HUDEP-2 (cell line): ENCODE data around the gene FMN2.

Experiments
- DNase-seq, 76 experiments: peaks; one replicate each; lab custom pipeline; 2025; ENCODE audit not compliant: unreplicated experiment in 76 of 76; lab: John Stamatoyannopoulos, UW

Gene FMN2

GRCh38 chr1:240096974-240097373 is 5.3 kb downstream of the FMN2 start:
- no peak for DNase-seq

DNA sequence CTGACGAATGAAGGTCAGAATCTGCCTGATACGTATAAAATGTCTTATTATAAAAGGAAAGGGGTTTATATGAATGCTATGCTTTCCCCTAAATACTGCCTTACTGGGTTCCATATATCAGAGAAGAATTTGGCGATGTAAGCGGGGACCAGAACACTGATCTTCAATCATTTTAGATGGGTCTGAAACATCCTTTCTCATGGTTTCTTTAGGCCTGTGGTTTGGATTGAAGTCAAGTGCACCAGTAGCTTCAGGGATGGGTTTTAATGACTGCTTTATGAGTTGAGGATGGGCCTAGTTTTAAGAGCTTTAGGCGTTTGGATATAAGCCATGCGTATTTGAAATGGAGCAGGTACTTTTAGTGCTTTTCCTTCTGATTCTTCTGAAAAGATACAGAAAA is 6.9 kb downstream of the FMN2 start:
- no peak for DNase-seq

DNA sequence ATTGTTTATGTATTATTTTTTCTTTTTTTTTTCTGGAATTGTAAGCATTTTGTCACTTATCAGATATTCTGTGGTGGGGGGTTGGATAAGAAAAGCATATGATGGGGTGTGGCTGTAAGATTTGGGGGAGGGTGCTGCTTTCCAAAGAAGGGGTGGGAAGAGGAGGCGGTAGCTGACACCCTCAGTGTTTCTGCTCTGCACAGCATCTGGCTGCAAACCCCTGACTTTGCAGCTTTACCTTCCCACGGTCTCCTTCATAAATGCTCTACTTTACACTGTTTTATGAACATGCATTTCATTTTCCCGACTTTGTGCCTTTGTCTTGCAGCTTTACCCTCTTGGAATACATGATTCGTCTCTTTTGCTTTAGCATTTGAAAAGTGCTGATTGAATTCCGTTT is 7.6 kb downstream of the FMN2 start:
- no peak for DNase-seq

GRCh38 chr1:240099748-240100147 is 8.1 kb downstream of the FMN2 start:
- no peak for DNase-seq

GRCh38 chr1:240100371-240100934 is 8.8 kb downstream of the FMN2 start:
- DNase-seq = no peak

DNA sequence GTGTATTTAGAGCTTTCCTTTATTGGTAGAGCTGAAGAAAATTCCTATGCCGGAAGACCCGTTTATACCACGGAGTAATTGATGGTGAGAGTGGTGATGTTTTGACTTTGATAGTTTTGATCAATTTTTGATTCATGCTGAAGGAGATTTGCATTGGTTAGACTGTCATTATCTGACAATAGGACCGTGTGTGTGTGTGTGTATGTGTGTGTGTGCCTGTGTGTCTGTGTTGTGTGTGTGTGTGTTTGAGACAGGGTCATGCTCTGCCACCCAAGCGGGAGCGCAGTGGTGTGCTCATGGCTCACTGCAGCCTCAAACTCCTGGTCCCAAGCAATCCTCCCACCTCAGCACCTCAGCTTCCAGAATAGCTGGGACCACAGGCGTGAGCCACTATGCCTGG is 9.6 kb downstream of the FMN2 start:
- DNase-seq = no peak

DNA sequence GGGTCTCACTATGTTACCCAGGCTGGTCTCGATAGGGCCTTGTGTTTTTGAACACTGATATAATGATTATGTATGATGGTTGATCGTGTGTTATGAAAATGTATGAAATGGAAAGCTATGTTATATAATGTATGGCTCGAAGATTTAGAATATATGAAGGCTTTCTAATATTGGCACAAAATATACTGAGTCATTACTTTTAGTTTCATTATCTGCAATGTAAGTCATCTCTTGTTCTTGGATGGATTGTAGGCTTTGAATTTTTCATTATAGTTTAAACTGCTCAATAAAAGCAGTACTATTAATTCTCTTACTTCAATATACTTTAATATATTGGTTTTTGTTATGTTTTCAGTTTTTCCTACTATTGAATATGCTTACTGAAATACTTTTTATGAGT is 10.1 kb downstream of the FMN2 start:
- DNase-seq = no peak

- DNase-seq = no peak
Measured at GRCh38 chr1:240104672-240105071, 13.0 kb downstream of the FMN2 start.

GRCh38 chr1:240107058-240107684 is 15.5 kb downstream of the FMN2 start:
- no peak for DNase-seq

DNA sequence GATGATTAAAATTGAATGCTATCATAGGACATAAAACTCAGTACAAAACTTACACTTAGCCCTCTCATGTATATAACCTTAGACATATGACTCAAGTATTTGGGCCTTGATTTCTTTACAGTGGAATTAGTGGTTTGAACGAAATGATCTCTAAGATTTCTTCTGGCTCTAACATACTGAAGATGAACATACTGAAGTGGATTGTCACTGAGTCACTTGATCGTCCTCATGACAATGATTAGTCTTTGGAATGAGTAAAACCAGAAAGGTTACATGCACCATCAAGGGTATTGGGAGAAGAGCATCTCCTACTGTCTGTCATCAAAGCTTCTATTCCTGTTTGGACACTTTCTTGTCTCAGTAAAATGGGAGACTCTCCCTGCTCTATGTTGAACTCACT is 17.4 kb downstream of the FMN2 start:
- DNase-seq = no peak

DNA sequence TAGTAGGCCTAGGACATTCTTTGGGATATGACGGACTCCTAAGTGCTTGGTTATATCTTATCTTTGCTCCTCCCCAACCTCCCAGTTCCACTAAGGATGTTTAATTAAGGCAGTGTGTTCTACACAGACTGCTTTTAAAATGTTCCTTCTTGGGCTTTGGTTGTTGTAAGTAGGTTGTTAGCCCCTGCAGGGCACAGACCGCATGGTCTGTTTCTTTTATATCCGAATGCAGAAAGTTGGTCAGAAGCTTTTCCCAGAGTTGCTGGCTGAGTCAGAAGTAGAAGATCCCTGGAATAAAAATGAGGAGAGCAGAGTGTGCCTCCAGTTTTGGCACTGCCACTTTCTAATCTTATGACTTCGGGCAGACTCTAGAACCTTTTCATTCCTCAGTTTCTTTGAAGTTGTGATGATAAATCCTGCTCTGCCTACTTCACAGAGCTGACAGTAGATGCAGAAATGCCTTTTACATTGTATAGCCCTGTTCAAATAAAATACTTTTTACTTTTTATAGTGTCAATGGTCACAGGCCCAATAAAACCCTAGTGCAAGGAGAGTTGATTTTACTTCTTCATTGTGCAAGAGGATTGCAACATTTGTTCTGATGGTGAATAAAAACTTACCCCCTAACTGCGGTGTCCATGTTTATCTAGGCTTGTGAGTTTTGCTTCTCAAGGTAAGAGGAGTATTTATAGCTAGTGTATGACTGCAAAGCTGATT is 18.4 kb downstream of the FMN2 start:
- DNase-seq = no peak

DNA sequence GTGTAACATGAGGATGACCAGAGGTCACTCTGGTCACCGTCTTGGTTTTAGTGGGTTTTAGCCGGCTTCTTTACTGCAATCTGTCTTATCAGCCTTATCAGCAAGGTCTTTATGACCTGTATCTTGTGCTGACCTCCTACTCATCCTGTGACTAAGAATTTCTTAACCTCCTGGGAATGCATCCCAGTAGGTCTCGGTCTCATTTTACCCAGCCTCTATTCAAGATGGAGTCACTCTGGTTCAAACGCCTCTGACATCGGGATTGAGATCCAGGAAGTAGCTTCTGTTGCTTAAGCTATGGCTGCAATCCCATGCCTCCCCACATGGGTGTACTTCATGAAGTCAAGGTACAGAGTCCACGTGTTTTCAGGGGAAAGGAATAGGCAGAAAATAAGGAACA is 19.9 kb downstream of the FMN2 start:
- DNase-seq = no peak

DNA sequence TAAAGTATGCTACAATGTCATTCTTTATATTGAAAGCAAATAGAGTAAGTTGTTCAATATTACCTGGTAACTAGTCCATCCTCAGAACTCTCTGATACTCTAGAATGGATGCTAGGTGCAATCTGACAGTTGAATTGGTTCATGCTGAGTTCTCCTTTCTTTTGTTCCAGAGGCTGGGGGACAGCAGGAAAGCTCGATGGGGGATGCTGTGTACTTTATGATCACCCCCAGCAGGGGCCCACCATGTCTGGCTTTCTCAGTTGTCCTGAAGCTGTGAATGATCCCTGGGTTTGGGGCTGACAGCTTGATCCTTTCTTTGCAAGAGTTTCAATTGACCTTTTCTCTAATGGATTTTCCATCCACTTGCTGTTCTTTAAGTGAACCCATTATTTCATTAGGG is 22.5 kb downstream of the FMN2 start:
- DNase-seq = no peak

GRCh38 chr1:240115831-240116230 is 24.1 kb downstream of the FMN2 start:
- DNase-seq = no peak

DNA sequence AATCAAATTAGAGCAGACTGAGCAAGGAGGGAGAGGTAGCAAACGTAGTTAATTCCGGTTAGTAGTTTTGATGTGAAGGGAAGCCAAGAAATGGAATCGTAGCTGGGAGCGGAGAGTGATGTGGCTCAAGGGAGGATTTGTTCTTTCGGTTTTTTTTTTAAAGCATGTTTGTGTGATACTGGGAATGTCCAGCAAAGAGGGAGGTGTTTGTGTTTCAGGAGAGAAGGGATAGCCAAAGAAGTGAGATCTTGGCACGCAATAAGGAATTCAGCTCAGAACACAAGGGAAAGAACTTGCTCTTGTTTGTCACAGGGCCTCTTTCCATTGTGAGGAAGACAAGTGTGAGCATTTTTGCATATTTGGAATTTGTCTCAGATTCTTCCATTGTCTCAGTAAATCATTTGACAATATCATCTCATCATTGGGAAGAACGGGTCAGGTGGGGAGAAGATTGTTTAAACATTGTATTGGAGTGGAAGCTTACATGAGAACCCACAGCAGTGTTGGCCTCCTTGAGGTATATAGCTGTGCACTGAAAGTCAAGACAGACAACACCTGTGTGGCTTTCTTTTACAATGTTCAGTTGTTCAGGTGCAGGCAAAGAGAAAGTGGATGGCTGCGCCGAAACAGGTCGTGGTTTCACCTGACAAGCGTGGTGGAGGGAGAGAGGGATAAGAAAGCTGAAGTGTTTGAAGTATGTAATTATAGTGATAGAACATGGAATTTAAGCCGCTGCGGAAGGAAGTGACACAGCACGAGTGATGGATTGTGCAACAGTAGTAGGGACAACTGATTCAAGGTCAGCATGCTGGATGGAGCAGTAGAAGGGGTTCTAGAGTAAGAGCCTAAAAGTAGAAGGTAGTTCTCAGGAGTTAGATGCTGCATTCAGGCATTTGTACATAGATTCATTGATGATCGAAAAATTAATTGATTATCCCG is 25.4 kb downstream of the FMN2 start:
- DNase-seq = no peak

DNA sequence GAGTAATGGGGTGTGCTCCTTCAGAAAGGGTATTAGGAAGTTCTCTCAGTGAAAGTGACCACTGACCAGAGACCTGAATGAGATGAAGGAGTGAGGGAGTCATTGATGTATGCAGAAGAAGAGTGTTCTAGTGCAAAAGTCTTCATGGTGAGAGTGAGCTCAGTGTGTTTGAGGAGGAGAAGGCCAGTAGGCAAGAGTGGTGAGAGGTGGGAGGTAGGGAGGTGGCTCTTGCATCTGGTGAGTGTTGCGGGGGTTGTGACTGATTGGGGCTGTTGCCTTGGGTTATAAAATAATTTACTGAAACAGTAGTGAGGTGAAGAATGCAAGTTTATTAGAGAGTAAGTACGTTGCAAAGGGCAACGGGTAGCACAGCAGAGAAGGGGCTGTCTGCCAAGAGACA is 26.2 kb downstream of the FMN2 start:
- DNase-seq = no peak

DNA sequence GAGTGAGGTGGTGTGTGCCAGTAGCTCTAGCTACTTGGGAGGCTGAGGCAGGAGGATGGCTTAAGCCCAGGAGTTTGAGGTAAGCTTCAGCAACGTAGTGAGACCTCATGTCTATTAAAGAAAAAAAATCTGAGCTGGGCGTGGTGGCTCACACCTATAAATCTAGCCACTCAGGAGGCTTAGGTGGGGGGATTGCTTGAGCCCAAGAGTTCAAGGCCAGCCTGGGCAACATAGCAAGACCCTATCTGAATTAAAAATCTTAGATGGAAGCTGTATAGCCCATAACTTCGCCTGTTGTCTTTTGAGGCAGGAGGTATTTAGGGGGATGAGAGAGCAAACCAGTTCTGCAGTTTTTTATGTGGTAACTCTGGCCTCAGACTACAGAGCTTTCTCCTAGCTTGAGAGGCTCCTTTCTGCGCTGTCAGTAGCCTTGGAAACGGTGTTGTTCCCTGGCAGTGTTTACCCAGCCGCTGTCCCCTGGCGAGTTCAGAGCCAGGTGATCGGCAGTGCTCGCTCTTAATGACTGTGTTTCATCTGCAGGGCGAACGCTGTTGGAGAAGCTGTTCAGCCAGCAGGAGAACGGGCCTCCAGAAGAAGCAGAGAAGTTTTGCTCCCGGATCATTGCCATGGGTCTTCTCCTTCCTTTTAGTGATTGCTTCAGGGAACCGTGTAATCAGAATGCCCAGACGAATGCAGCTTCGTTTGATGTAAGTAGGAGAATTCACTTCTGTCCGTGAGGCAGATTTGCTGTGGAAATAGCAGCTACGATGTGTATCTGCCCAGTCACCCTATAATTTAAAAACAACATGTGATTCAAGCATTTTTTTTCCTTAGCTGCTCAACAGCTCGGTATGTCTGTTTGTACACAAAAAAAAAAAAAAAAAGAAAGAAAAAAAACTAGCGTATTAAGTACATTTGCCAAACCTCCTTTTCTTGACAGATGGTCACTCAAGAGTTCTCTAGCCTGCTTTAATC is 31.2 kb downstream of the FMN2 start:
- no peak for DNase-seq

- no peak for DNase-seq
Measured at GRCh38 chr1:240126821-240127220, 35.1 kb downstream of the FMN2 start.

GRCh38 chr1:240128366-240128765 is 36.7 kb downstream of the FMN2 start:
- no peak for DNase-seq

DNA sequence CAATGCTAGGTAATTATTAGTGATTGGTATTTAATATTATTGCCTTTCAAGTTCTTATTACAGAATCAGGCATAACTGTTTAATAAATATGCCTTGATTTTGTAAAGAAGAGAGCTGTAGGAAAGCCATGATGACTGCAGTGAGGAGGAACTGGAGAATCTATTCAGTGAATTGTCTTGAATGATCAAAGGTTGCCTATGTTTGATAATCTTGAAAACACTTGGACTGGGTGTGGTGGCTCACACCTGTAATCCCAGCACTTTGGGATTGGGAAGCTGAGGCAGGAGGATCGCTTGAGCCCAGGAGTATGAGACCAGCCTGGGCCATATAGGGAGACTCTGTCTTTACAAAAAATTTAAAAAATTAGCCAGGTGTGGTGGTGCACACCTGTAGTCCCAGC is 42.4 kb downstream of the FMN2 start:
- DNase-seq = no peak
